A673 (cell line): Measurements from ENCODE around the gene SHISA7.
A peak's percentile ranks its signal among the peaks of the same experiment; 100 is the strongest.

Experiments used
- CTCF ChIP-seq: fragments of 300-800, 200-600 bp; sonication (generic); conservative IDR thresholded peaks from 2 replicates; pipeline ENCODE4 v1.5.1; 2017; ENCODE audit warnings: low read depth, mild to moderate bottlenecking, antibody characterized with exemption, low read length, moderate library complexity, mixed read lengths
- EZH2 ChIP-seq: fragments of 200-600 bp; sonication (generic); IDR thresholded peaks from 2 replicates; pipeline ENCODE4 v1.6.1; 2017; ENCODE audit warnings: borderline replicate concordance, low read depth, mild to moderate bottlenecking, mixed read lengths, antibody characterized with exemption, low read length; ENCODE audit not compliant: poor library complexity, severe bottlenecking

GRCh38 chr19:55454787-55455243, 11.7 kb upstream of the SHISA7 start:
- TF ChIP-seq CTCF (peak; percentile 78), EZH2 (no peak)
